ENCODE results near the gene KCNK3. TPM values are rescaled to one million over a fixed set of nuclear protein-coding genes. Genes with fewer than 3 reads are reported as not detected.
A peak's percentile ranks its signal among the peaks of the same experiment; 100 is the strongest.
"Not testable (repeated sequence)": the region's sequence is repeated elsewhere in the genome, so short reads cannot be mapped to it uniquely, and the experiment has no call there.

KCNK3 gene
- total and polyA plus RNA-seq, 2 of the 13 experiments (the other 11 are each of a cell fraction or from before 2014, with no cell fraction given) = not detected

- TF ChIP-seq SRSF1 (optimal IDR thresholded peaks at IDR 0.05; ENCODE audit: low read depth, low read length) = no peak
Measured at GRCh38 chr2:26758790-26759321, 66.3 kb downstream of the KCNK3 start (continued).

DNA sequence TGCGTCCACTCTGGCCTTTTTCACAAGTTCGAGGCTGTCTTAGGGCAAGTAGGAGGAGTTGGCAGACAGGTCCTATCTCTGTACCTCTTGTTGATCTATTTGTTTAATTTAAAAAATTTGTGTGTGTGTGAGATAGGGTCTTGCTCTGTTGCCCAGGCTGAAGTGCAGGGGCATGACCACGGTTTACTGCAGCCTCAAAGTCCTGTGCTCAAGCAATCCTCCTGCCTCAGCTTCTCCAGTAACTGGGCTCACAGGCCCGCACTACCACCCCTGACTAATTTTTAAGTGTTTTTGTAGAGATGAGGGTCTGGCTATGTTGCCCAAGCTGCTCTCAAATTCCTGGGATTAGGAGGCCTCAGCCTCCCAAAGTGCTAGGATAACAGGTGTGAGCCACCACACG lies 67.3 kb downstream of the KCNK3 start:
- H4K20me1 ChIP-seq (ENCODE audit: insufficient read depth, low read length) = no peaks in the 10 kb centered on the region
- BruUV-seq (replicated peaks) = no TSS peak
- intact Hi-C loops (cut with micrococcal nuclease; ENCODE audit: unreplicated experiment) (no loop called here), in situ Hi-C loops (cut with HindIII; ENCODE audit: extremely low pct_ligation_motif_present, low pct_unique_long_range_greater_than_20kb) (no loop called here)
- no peak overlapping the region for H3K4me2 ChIP-seq (ENCODE audit: low read depth, low read length)
- no peak for DNase-seq (ENCODE audit: low spot score)
- POLR2A ChIA-PET = no interaction called here
- no peaks in the 10 kb centered on the region; a peak in 1 of 5 replicates for H3K27me3 ChIP-seq (ENCODE audit: control insufficient read depth in 1 of 2, insufficient read depth in 2 of 2, low read length in 2 of 2)
- no peak for FAIRE-seq
- no peaks in the 10 kb centered on the region for H3K9me3 ChIP-seq (ENCODE audit: low read length)
- no peak for ATAC-seq
- peaks cover 49% of the 10 kb centered on the region for H3K4me1 ChIP-seq (ENCODE audit: insufficient read depth, low read length)
- CTCF ChIA-PET (ENCODE audit: low intra/inter-chr PET ratio, low total read pairs) = no interaction called here
- peaks cover 5% of the 10 kb centered on the region for H3K79me2 ChIP-seq (ENCODE audit: insufficient read depth, low read length)
- H3K4me3 ChIP-seq (replicated peaks in 1 of 3; ENCODE audit: insufficient read depth in 1 of 3, low read depth in 2 of 3, low read length in 3 of 3) = no peak overlapping the region
- 93% methylated on average over 5 of the region's 5 CpGs for WGBS (ENCODE audit: low lambda C conversion rate)
- no peak overlapping the region for H2AFZ ChIP-seq (ENCODE audit: low read length)
- no peak overlapping the region for H3K9ac ChIP-seq (ENCODE audit: insufficient read depth, low read depth, low read length)
- H3K27ac ChIP-seq (ENCODE audit: extremely low read length, insufficient read depth, low read length) = no peak overlapping the region
- TF ChIP-seq ZNF296 (CRISPR knock-in tag; conservative IDR thresholded peaks at IDR 0.05) (no peak), ZNF674 (CRISPR knock-in tag; IDR thresholded peaks at IDR 0.05; ENCODE audit: low read depth) (no peak), ZNF713 (CRISPR knock-in tag; IDR thresholded peaks at IDR 0.05) (no peak), PHF5A (CRISPR knock-in tag; IDR thresholded peaks at IDR 0.05; ENCODE audit: low read depth, unreplicated experiment) (no peak), ZNF121 (CRISPR knock-in tag; IDR thresholded peaks at IDR 0.05) (peak; percentile 81), ZNF451 (CRISPR knock-in tag; IDR thresholded peaks at IDR 0.05) (no peak), TRIM22 (IDR thresholded peaks at IDR 0.05) (no peak), ZBTB20 (CRISPR knock-in tag; IDR thresholded peaks at IDR 0.05; ENCODE audit: borderline replicate concordance, low read depth) (no peak), RARA (CRISPR knock-in tag; IDR thresholded peaks at IDR 0.05) (no peak), BRD4 (CRISPR knock-in tag; IDR thresholded peaks at IDR 0.05) (no peak), MTA3 (CRISPR knock-in tag; IDR thresholded peaks at IDR 0.05) (no peak), ZSCAN22 (CRISPR knock-in tag; IDR thresholded peaks at IDR 0.05) (no peak), LCORL (IDR thresholded peaks at IDR 0.05) (no peak), LCORL (CRISPR knock-in tag; IDR thresholded peaks at IDR 0.05) (no peak)
- TF ChIP-seq, protein P1, sequence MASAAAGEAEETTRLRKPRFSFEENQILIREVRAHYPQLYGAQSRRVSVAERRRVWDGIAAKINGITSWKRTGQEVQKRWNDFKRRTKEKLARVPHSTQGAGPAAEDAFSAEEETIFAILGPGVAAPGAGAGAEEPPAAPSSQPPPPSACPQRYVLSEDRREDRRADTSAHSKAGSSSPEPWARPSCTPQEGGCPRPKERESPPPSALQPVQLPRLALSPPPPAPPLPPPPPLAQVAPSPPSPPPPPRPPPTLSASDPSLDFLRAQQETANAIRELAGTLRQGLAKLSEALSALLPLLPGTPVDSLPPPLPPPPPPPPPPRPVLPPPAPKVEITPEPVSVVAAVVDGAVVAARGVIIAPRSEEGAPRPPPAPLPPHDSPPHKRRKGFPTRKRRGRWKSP (CRISPR knock-in tag; IDR thresholded peaks at IDR 0.05) = 0 out of 2 replicates have a peak, but pooled peaks have one; percentile 5
- no peaks in the 10 kb centered on the region for H3K36me3 ChIP-seq (replicated peaks in 1 of 2; ENCODE audit: control insufficient read depth in 1 of 2, insufficient read depth in 2 of 2, low read length in 2 of 2)

- H3K36me3 ChIP-seq (replicated peaks in 1 of 2; ENCODE audit: control insufficient read depth in 1 of 2, insufficient read depth in 2 of 2, low read length in 2 of 2); in situ Hi-C loops (cut with HindIII; ENCODE audit: extremely low pct_ligation_motif_present, low pct_unique_long_range_greater_than_20kb); H2AFZ ChIP-seq (ENCODE audit: low read length); H3K4me3 ChIP-seq (replicated peaks in 1 of 3; ENCODE audit: insufficient read depth in 1 of 3, low read depth in 2 of 3, low read length in 3 of 3); FAIRE-seq; ATAC-seq; H4K20me1 ChIP-seq (ENCODE audit: insufficient read depth, low read length); H3K27me3 ChIP-seq (ENCODE audit: control insufficient read depth in 1 of 2, insufficient read depth in 2 of 2, low read length in 2 of 2); CTCF ChIA-PET (ENCODE audit: low intra/inter-chr PET ratio, low total read pairs); H3K4me2 ChIP-seq (ENCODE audit: low read depth, low read length); H3K9me3 ChIP-seq (ENCODE audit: low read length); intact Hi-C loops (cut with micrococcal nuclease; ENCODE audit: unreplicated experiment); H3K9ac ChIP-seq (ENCODE audit: insufficient read depth, low read depth, low read length); DNase-seq (ENCODE audit: low spot score); POLR2A ChIA-PET; H3K27ac ChIP-seq (ENCODE audit: extremely low read length, insufficient read depth, low read length); BruUV-seq (replicated peaks): not testable (repeated sequence)
- peaks cover 17% of the 10 kb centered on the region for H3K79me2 ChIP-seq (ENCODE audit: insufficient read depth, low read length)
- WGBS (ENCODE audit: low lambda C conversion rate) = 77% methylated on average over 10 of the region's 10 CpGs
- peaks cover 59% of the 10 kb centered on the region for H3K4me1 ChIP-seq (ENCODE audit: insufficient read depth, low read length)
Measured at GRCh38 chr2:26760991-26761390, 68.5 kb downstream of the KCNK3 start.

Measured in HepG2 (cell line).